NCI-H1092 treated with DMSO at 0.1 percent for 48 hours (cell line): Measurements from ENCODE around the gene MYO5A.
"Not testable (repeated sequence)": the region's sequence is repeated elsewhere in the genome, so short reads cannot be mapped to it uniquely, and the experiment has no call there.

ENCODE experiments used
- DNase-seq: peaks from one replicate; lab custom pipeline; 2025; lab: John Stamatoyannopoulos, UW

Gene MYO5A

DNA sequence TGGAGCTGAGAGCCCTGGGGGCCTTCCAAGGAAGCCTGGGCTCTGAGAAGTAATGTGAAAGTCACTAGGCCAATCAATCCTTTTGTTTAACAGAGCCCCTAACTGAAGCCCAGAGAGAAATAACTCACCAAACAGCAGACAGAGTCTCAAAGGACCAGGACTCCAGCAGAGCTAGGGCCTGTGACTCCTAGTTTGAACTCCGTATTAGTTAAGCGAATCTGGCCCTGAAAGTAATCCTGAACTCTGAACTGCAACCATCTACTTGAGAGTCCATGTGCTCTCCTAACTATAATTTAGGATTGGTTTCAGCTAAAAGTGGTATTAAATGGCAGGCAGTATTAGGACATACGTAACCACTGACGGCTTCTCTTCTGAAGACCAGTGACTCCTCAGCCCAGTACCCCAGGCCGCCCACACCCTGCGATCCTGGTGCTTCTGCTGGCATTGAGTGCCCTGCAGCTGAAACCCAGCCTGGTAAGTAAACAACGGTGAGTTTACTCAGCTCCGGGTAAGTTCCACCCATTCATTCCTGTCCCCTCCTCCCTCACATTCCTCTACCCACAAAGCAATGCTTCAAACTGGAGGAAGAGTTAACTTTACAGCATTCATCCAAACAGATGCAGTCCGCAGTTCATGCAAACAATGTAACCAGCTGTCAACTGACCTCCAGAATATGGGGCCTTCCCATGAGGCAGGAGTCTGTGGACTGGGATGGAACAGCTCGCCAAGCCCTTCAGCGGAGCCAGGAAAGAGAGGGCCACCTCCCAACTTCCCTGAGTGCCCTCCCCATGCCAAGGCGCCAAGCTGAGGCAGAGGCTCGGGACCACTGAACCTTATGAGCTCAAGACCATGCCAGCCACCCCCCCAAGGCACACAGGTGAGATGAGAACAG, 240.4 kb downstream of the MYO5A start:
- no peak for DNase-seq

GRCh38 chr15:52287114-52287513, 241.6 kb downstream of the MYO5A start:
- no peak for DNase-seq

- not testable (repeated sequence) for DNase-seq
These were observed 242.7 kb downstream of the MYO5A start for GRCh38 chr15:52285941-52286340.

DNA sequence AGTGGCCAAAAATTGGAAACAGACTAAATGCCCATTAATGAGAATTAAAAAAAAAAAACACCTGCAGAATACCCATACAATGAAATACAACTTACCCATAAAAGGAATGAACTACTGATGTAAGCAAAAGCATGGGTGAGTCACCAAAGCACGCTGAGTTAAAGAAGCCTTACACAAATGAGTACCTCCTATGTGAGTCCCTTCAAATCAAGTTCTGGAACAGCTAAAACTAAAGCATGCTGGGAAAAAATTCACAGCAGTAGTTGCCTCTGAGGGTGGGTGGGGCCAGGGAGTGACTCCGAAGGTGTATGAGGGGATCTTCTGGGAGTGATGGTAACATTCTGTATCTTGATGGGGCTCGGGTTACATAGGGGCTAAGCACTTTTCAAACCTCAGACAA, 244.5 kb downstream of the MYO5A start:
- DNase-seq: no peak

DNA sequence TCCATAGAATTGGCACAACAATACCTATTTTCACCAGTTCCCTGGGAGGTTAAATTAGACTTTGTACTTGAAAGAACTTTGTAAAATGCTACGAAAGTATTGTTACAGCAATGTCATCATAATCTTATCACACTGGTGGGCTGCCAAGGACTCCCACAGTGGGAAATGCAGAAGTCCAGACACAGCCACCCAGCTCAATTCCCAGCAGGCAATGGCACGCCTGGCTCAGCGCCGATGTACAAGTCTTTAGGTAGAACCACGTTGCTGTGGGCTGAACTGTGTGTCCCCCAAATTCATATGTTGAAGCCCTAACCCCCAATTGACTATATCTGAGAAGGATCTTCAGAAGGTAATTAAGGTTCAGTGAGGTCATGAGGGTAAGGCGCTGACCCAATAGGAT, 245.4 kb downstream of the MYO5A start:
- DNase-seq: no peak

- DNase-seq: no peak
These were observed 246.3 kb downstream of the MYO5A start for GRCh38 chr15:52282418-52282817.

DNA sequence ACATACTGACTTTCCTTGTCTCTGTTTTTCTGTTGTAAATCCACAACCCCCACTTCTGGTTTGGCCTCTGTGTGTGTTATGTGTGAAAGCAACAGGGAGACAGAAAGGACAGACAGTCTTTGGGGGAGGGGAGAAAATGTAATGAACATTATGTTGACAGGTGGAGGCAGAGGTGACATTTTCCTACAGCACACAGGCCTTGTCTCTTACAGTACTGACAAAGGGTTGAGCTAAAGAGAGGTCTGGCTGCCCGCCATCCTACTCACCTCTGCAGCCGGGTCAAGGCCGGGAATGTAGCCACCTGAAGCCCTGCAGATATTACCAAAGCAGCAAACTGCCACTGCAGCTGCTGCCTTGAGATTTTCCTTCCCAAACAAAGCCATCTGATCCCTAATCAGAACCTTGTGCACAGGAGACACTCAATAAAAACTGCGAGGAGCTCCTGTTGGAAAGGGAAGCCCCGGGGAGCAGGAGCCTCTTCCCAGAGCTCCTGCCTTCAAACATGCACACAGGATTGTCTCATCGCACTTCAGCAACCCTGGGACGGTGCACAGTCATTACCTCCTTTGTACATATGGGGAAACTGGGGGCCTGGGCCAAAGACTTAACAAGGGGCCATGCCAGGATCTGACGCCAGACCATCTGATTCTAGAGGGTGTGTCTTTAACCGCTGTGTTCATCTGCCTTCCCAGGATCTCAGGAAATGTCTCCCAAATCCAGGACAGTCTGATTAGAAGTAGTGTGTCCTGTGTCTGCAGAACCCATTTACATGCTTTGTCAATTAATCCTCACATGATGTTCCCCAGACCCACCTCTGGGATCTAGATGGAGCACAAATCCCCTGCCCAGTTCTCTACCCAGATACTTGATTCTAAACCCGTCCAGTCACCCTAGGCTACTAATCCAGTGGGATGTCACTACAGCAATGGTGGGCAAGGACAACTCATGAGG, 247.3 kb downstream of the MYO5A start:
- no peak for DNase-seq

GRCh38 chr15:52280326-52281084, 248.2 kb downstream of the MYO5A start:
- DNase-seq: no peak

DNA sequence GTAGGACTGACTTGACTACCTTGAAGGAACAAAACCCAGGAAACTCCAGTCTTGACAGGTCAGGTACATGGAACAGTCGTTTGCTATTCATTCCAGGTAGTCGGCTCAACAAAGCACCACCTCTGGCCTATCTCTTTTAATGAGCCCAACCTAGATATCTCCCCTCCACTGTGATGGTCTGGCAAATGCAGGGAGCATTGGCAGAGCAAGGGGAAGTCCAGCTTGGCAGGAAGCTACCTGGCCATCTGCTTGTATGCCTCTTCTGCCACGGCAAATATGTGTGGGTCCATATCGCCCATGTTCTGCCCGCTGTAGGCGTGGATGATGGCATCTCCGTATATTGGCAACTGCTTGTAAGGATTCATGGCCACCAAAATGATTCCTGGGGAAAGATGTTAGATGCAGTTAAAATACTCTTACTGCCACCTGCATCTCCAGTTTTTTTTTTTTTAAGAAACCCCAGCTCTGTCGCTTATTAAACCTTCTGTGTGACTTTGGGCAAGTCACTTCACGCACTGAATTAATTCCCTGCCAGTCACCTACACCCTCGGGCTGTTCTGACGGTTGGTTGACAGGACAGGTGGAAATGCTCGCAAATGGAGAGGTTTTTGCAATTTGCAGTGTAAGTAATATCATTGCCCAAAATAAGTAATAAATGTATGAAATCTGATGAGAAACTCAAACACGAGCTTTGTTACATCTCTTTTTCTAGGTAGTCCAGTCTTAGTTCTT, 249.9 kb downstream of the MYO5A start:
- DNase-seq: no peak

DNA sequence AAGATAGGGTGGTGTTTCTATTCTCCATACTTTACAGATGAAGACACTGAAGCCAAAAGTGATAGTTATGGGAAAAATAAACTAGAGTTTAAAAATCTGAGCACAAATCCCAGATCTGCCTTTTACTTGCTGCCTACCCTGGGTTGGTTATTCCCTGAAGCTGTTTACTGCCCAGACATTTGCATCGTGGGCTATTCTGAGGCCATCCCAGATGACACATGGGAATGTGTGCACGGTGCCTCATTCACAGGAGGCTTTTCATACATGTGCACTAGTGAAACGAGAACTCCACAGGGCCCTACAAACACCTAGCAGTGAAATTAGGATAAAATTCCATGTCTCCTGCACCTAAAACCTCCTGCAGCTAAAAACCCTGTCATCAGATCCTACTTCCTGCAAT, 250.5 kb downstream of the MYO5A start:
- DNase-seq: no peak

GRCh38 chr15:52277575-52277974, 251.1 kb downstream of the MYO5A start:
- no peak for DNase-seq

GRCh38 chr15:52276256-52276770, 252.4 kb downstream of the MYO5A start:
- DNase-seq: no peak

DNA sequence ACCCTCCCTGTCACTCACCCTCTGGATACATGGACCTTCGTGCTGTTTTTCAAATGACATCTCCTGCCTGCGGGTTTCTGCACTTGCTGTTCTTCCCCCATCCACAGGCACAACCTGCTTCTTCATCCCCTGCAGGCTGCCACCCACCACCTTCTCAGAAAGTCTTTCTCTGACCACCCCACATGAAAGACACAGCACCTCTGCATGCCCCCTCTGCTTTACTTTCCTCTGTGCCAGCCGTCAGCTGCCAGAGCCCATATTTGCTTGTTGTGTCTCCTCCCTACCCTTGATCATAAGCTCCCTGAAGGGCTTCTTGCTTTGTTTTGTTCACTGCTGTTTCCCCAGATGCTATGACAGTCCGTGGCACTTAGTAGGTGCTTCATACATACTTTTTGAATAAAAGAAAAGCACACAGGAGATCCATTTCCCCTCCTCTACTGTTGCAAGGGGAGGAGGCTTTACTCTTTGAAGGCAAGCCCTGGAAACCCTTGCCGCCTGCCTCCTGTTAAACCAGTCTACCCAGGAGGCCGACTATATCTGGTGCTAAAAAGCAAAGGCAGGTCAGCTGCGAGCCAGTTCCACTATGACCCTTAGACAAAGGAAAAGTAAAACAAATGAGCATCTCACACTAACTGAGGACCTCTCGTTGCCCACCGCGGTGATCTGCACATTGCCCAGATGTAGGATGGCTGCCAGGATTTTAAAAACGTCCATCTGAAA, 265.0 kb downstream of the MYO5A start:
- DNase-seq: no peak

DNA sequence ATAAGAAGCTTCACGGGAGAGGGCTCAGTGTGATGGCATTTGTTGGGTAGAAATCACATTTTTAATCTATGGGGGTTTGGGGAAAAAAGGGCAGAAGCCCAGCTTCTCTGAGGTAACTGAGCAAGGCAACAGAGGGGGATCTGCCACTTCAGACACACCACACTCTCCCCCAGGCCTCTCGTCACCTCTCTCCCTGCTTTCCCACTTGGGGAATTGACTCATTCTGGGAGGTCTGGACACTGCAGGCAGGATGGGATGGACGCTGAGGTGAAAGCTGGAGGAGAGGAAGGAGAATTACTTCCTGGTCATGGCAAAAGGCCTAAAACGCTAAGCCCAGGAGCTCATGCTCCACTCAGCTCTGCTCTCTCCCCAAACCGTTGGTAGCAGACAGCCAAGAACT, 266.3 kb downstream of the MYO5A start:
- DNase-seq: no peak

- DNase-seq: peak; percentile 3
These were observed 267.0 kb downstream of the MYO5A start for GRCh38 chr15:52261498-52262242.

DNA sequence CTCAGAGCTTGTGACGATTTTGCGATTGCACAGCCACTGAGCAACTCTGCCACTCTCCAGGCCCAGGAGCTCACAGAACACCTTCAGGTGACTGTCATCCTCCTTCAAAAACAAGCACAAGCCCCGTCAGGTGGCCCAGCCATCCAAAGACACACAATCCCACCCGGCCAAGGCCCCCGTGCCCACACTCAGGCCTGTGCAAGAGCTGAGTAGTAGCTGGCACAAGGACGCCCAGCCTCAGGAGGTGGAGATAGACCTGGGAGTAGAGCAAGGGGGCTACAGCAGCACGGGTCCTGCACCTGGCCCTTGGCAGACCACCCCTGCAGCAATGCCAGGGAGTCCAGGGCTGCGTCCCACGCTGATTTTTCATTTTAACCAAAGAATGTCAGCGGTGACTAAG, 267.7 kb downstream of the MYO5A start:
- DNase-seq: no peak

DNA sequence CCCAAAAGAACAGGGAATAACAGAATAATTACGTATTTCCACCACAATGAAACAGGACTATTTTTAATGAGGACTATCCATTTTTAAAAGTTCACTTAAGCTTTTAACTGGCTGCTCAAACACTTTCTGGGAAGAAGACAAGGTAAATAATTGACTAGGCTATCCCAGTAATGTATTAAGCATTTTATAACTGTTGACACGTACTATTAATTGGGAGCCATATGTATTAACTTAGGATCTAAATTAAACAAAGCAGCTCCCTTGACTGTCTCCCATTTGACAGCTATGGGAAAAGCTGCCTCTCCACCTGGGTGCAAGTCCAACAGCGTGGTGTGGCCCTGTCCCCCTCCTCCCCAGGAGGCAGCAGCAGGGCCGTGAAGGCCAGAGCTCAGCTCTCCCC, 269.2 kb downstream of the MYO5A start:
- DNase-seq: no peak

DNA sequence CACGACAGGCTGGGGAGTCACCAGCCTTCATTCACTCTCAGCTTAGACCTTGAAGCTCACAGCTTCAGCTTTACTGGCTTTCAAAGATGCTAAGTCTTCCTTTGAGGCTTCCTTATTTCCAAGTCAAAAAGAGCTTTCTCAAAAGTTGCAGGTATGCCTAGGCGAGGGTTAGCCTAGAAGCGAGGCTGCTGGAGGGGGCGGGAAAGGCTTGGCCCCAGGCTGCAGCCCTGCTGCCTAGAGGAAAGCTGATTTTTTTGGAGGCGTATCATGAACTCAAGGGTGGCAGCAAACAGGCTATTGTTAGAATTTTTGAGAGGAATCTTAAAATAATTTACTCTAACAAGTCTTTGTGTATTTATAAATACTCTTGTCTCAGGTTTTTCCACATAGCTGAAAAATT, 270.2 kb downstream of the MYO5A start:
- no peak for DNase-seq

DNA sequence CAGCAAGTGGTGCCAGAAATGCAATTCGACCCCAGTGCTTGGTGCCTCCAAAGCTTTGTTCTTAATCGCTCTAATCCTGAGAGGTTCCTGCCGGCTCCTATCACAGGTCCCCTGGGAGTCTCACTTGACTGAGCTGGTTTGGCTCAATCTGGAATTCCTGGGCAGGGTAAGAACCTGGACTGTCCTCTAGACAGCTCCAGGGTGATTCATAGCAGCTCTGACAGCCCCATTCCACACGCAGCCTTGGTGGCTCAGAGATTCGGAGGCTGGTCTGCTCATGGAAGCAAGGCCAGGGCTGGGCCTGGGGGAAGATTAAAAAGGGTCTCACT, 271.0 kb downstream of the MYO5A start:
- DNase-seq: no peak
